DOHH2 (cell line): ENCODE data around the gene TTC33.

Experiments used
- EZH2phosphoT487 ChIP-seq: fragments of 200-600 bp; sonication (generic); IDR thresholded peaks from 2 replicates; pipeline ENCODE4 v1.6.1; 2017; ENCODE audit warnings: borderline replicate concordance, mild to moderate bottlenecking, antibody characterized with exemption, low read length, moderate library complexity, mixed read lengths
- TF ChIP-seq, protein P1 (sequence below): fragments of 200-600 bp; sonication (generic); IDR thresholded peaks from one replicate; pipeline ENCODE4 v1.5.1; 2014; ENCODE audit warnings: antibody characterized with exemption, mild to moderate bottlenecking, low read depth, low read length; ENCODE audit not compliant: poor library complexity, severe bottlenecking

DNA sequence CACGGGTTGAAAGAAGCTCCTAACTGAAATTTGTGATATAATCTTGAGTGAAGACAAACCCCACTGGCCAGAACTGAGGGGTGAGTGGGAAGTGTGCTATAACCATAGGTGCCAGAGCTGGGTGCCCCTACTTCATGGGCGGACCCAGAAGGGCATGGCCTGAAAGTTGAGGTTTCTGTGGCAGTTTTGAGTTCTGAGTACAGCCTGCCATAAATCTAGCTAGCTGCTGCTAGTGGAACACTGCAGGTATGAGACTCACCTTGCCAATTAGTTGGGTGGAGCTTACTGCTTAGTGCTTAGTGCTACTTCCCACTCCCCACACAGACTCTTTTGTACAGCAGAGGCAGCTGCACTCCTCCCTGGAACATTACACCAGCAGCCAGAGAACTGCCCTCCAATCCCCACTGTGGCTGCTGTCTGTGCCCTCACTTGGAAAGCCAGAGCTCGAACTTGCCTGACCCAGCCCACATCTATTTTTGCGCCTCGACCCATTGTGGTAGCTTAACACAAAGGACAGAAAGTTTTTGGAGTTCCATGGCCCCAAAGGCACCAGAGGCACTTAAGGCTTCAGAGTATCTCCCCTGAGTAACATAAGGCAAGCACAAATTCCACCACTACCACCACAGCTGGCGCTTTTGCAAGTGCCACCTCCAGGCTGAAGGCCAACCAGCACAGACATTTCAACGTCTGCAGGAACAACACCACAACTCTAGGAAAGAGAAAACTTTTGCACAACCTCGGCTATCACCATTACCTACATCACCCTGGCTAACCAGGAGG, 103.1 kb downstream of the TTC33 start:
- TF ChIP-seq, protein P1, sequence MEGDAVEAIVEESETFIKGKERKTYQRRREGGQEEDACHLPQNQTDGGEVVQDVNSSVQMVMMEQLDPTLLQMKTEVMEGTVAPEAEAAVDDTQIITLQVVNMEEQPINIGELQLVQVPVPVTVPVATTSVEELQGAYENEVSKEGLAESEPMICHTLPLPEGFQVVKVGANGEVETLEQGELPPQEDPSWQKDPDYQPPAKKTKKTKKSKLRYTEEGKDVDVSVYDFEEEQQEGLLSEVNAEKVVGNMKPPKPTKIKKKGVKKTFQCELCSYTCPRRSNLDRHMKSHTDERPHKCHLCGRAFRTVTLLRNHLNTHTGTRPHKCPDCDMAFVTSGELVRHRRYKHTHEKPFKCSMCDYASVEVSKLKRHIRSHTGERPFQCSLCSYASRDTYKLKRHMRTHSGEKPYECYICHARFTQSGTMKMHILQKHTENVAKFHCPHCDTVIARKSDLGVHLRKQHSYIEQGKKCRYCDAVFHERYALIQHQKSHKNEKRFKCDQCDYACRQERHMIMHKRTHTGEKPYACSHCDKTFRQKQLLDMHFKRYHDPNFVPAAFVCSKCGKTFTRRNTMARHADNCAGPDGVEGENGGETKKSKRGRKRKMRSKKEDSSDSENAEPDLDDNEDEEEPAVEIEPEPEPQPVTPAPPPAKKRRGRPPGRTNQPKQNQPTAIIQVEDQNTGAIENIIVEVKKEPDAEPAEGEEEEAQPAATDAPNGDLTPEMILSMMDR: no peak
- no peak for TF ChIP-seq EZH2phosphoT487
